GM18517 (cell line): Measurements from ENCODE around the gene TGFBR2.

Source experiments
- ATAC-seq: cut with Tn5 transposase; IDR thresholded peaks from one replicate; pipeline ENCODE4 v1.9.1; 2021; ENCODE audit warnings: mild to moderate bottlenecking, moderate library complexity; ENCODE audit not compliant: unreplicated experiment

The TGFBR2 gene

GRCh38 chr3:30671527-30672286 is 65.3 kb downstream of the TGFBR2 start:
- ATAC-seq = no peak

DNA sequence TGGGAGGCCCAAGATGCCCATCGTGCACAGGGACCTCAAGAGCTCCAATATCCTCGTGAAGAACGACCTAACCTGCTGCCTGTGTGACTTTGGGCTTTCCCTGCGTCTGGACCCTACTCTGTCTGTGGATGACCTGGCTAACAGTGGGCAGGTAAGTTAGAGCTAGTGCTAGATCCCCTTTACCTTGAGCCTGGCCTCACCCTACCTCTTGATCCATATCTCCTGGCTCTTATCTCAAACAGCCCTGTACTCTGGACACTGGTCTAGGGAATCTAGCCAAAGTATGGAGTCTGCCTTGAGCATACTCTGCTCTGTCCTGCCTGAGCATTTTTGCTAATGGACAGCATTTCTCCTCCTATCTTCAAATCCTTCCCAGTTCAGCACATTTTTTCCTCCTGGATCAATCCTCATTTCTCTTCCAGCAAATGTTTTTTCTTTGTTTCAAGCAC is 65.9 kb downstream of the TGFBR2 start:
- ATAC-seq = no peak

DNA sequence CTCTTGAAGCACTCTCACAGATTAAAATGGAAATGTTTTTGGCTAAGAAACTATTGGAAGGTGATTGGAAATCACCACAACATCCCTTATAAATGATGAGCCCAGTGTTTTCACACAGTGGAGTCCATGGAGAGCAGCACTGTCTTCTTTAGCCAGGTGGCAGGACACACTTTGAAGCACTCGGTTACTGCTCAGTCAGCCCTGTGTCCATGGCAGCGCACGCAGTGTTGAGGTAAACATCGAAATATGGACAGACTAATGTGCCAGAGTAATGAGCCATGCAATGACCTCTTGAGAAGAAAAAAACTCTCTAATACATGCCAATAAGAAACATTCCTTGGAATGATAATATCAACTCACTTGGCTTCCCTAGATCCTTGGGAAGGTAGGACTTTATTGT is 66.6 kb downstream of the TGFBR2 start:
- ATAC-seq = no peak

- ATAC-seq = no peak
Observed at GRCh38 chr3:30673425-30674341, 67.3 kb downstream of the TGFBR2 start.

GRCh38 chr3:30675006-30675405 is 68.6 kb downstream of the TGFBR2 start:
- no peak for ATAC-seq

DNA sequence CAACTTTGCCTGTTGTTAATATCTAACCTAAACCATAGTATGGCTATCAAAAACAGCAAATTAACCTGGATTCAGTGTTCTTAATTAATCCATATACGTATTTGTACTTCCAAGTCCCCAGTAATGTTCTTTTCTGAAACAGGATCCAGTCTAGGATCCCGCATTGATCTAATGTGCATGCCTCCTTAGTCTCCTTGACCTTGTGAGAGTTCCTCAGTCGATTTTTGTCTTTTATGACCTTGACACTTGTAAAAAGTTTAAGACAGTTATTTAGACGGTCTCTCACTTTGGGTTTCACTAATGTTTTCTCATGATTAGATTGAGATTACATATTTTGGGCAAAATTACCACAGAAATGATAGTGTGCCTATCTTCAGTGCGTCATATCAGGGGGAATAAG is 69.4 kb downstream of the TGFBR2 start:
- ATAC-seq = no peak

- no peak for ATAC-seq
Observed at GRCh38 chr3:30676424-30677346, 70.3 kb downstream of the TGFBR2 start.

GRCh38 chr3:30677347-30677685 is 70.9 kb downstream of the TGFBR2 start:
- ATAC-seq = no peak

DNA sequence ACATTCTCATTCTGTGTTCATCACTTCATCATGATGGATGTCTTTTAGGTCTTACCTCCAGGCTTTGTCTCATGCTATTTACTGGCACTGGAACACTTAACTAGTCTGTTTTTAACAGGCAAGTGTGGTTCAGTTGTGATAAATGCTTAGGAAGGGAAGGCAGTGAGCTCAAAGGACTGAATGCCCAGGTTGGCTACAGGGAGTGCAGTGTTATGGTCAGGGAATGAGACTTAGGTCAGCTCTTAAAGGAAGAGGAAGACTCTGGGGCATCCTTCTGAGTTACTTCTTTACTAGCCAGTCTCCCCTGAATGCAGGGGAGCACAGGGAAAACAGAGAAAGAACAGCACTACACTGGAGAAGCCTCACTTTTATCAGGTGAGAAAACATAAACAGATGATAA is 72.6 kb downstream of the TGFBR2 start:
- no peak for ATAC-seq

- ATAC-seq = no peak
Observed at GRCh38 chr3:30680789-30681648, 74.6 kb downstream of the TGFBR2 start.

- ATAC-seq = no peak
Observed at GRCh38 chr3:30681649-30682211, 75.3 kb downstream of the TGFBR2 start.

- ATAC-seq = no peak
Observed at GRCh38 chr3:30682434-30683155, 76.2 kb downstream of the TGFBR2 start.

DNA sequence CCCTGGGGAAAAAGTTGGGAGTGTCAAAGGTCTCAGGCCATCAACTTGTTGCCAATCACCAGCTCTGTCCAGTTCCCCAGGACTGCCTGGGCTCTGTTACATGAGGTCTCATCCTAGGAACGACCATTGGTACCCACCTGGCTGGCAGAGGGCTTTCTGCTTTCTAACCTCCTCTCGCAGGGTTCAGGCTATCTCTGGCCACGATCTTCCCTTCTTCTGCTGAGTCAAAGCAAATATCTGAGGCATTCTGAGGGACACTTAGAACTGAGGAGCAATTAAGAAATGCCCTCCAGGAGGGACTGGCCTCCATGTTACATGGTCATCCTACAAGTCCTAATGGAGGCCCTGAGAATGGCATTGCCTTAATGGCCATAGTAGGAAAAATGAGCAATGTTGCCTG is 77.4 kb downstream of the TGFBR2 start:
- no peak for ATAC-seq

DNA sequence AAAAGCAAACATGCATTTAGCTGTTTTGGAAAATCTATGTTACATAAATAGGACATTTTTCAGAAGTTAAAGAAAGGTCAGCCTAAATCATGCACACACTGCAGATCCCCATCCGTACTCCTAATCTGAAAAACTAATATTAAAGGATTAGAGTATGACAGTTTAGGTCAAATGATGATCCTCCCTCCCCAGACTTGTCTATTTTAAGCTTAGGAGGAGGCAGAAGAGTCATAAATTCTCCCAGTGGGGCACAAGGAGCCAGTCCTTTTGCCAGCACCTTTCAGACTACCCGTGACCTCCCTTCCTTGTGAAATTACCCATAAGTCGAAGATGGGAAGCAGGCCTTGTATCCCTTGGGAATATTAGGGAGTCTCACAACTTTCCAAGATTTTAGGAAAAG is 78.0 kb downstream of the TGFBR2 start:
- ATAC-seq = no peak

DNA sequence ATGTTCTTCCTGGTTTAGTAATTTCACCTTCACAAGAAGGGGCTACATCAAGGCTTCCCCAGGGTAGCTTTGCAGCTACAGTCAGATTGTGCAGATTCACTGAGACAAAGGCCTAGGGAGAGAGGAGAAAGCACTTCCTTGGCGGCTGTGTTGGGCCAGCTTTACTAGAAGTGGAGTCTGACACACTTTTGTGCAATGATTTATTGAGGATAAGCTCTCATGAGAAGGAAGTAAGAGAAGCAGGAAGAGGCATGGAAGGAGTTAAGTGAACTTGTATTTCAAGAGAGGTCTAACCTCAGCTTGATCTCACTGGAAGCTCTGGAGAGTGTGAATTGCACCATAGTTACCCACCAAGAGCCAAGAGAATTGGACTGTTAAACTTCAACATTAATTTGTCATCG is 78.9 kb downstream of the TGFBR2 start:
- no peak for ATAC-seq

DNA sequence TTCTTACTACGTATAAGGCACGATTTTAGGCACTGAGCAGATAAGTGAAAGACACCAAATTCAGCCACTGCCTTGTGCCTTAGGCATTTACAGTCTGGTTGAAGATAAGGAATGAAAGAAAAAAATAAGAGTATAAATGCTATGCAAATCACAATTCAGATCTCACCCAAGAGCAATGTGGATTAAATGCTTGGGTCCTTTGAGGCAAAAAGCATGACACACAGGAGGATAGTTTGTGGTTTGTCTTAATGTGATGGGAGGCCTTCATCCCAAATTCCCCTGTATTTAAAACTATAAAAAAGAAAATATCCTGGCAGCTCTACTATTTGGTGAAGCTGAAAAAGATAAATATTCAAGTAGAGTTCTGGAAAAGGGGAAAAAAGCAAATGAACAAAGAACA is 79.8 kb downstream of the TGFBR2 start:
- no peak for ATAC-seq

DNA sequence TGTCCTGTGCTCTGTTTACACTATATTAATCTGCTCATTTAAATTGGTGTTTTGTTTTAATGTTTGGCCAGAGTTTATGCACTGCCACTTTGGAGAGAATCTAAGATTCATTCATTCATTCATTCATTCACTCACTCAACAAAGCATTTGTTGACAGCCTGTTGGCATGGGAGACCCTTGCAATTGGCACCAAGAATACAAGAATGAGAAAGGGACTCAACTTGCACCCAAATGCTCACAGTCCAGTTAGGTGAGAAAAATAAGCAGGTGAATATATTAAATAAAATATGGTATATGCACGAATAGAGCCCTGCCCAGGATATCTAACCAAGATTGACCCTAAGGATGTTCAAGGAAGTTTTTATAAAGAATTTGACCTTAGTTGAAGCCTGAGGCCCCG is 80.4 kb downstream of the TGFBR2 start:
- no peak for ATAC-seq

- ATAC-seq = no peak
Observed at GRCh38 chr3:30687930-30688570, 81.6 kb downstream of the TGFBR2 start.
